Stimulated activated CD4-positive, alpha-beta T cell treated with anti-CD3 and anti-CD28 coated beads, Interleukin-12 subunit alpha, Interleukin-12 subunit beta, amount 100 ng/mL, for 4 hours (primary cell): ENCODE results near the gene TPRX1.
"Not testable (repeated sequence)": the region's sequence is repeated elsewhere in the genome, so short reads cannot be mapped to it uniquely, and the experiment has no call there.

Experiments
- DNase-seq: peaks from one replicate; pipeline ENCODE4 v3.0.0-alpha.2; 2020

Gene TPRX1

DNA sequence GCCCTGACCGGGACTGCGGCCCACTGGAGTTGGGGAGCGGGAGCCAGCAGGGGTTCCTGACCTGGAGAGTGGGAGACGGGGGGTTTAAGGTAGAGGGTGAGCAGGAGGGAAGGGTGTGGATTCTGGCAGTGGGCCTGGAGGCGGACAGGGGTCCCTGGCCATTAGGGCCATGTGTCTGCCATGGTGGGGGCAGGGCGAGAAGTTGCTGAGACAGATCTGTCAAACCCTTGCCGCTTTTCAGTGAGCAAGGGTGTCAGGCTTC is 38.1 kb downstream of the TPRX1 start:
- DNase-seq, result no peak

DNA sequence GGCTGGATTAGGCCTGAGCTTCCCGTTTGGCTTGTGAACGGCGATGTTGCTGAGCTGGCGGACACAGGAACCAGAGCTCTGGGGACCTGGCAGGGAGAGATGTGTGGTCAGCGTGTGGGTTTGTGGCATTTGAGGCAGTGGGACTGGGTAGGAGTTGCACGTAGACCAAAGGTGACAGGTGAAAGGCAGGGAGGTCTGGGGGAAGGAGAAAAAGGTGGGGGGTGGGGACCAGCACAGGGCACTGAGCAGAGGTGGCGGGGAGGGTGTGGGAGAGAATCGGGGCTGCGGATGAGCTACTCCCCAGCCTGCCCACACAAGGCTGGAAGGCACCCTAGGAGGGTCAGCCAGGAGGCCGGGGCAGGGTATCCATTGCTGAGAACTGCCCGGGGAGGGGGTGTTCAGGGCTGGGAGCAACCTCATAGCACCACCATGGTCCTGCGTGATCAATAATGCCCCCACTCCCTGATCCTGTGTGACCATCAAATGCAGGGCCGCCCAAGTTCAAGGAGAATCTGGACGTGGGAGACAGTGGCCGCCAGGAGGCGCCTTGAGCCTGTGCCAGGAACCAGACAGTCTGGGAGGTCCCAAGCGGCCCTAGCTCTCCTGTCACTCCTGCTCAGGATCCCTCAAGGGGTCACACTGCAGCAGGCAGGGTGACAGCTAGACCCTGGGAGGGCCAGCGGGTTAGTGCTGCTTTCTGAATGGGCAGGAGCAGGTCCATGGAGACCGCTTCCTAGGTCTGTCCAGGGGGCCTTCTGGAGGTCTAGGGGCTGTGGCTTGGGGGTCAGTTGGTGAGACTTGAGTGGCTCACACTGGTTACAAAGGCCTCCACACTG is 38.6 kb downstream of the TPRX1 start:
- peak; percentile 39 for DNase-seq

DNA sequence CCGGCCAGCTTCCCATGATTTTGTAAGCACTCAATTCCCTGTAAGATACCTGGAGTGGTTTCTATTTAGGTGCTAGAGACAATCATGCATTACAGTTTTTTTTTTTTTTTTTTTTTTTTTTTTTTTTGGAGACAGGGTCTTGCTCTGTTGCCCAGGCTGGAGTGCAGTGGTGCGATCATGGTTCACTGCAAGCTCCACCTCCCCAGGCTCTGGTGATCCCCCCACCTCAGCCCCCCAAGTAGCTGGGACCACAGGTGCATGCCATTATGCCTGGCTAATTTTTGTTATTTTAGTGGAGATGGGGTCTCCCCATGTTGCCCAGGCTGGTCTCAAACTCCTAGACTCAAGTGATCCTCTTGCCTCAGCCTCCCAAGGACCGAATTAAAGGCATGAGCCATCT is 39.6 kb downstream of the TPRX1 start:
- not testable (repeated sequence) for DNase-seq

DNA sequence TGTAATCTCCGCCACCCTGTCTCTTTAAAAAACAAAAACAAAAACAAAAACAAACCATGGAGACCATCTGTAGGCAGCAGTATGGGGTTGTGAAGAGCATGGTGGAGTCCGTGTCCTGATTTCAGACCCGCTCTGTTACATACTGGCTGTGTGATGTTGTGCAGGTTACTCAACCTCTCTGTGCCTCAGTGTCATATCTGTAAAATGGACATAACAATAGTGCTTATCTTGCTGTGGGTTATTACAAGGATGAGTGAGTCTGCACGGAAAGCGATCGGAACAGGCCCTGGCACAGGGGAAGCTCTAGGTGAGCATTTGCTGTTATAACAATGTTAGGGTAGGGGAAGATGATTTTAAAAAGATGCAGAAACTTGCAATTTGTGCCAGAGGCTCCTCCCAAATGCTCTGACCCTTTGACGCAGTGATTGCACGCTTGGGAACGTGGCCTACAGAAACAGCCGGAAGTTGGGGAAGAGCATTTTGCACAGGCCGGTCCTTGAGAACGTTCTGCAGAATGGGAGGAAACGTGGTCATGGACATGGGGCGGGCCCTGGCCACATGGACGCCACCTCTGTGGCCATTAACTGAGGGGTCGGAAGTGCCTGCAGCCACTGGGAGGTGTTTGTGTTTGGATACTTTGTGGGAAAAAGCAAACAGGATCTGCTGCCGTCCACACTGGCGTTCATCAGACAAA is 41.6 kb downstream of the TPRX1 start:
- no peak for DNase-seq

DNA sequence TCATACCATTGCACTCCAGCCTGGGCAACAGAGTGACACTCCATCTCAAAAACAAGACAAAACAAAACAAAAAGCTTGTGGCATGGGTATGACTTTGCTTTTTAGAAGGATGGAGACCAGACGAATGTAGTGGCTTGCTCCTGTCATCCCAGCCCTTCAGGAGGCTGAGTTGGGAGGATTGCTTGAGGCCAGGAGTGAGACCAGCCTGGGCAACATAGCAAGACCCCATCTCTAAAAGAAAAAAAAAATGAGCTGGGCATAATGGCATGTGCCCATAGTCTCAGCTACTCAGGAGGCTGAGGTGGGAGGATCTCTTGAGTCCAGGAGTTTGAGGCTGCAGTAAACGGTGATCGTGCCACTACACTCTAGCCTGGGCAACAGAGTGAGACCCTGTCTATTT is 42.2 kb downstream of the TPRX1 start:
- DNase-seq, result no peak

DNA sequence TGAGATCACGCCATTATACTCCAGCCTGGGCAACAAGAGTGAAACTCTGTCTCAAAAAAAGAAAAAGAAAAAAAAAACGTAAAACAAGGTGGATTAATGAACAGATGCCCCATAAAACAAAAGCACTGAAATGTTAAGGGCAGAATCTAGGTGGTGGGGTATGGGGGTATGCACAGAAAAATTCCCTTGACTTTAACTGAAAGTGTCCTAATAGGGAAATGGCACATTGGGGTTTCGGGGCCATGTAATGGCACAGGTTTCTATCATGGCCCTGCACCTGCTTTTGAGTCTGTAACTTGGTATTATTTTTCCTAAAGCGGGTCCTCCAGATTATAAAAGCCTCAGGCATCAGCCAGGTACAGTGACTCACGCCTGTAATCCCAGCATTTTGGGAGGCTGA is 42.8 kb downstream of the TPRX1 start:
- DNase-seq, result no peak

DNA sequence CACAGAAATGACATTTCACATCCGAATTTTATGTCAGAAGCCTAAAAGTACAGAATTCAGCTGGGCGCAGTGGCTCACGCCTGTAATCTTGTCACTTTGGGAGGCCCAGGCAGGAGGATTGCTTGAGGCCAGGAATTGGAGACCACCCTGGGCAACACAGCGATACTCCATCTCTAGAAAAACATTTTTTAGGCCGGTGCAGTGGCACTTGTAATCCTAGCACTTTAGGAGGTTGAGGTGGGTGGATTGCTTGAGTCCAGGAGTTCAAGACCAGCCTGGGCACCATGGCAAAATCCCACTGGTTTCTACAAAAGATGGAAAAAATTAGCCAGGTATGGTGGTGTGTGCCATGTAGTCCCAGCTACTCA is 43.7 kb downstream of the TPRX1 start:
- no peak for DNase-seq

DNA sequence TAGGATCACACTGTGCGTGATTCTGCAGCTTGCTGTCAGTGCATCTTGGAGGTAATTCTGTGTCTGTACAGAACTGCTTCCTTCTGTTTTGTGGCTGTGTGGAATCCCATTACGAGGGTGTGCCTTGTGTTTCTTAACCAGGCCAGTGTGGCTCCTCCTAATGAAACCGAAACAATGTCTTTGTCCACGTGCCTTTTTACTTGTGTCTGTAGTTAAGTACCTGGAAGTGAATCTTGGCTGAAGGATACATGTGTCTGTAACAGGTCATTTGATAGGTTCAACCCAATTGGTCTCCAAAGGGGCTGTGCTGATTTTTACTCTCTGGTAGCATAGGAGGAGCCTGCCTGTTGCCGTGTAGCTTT is 45.9 kb downstream of the TPRX1 start:
- no peak for DNase-seq

DNA sequence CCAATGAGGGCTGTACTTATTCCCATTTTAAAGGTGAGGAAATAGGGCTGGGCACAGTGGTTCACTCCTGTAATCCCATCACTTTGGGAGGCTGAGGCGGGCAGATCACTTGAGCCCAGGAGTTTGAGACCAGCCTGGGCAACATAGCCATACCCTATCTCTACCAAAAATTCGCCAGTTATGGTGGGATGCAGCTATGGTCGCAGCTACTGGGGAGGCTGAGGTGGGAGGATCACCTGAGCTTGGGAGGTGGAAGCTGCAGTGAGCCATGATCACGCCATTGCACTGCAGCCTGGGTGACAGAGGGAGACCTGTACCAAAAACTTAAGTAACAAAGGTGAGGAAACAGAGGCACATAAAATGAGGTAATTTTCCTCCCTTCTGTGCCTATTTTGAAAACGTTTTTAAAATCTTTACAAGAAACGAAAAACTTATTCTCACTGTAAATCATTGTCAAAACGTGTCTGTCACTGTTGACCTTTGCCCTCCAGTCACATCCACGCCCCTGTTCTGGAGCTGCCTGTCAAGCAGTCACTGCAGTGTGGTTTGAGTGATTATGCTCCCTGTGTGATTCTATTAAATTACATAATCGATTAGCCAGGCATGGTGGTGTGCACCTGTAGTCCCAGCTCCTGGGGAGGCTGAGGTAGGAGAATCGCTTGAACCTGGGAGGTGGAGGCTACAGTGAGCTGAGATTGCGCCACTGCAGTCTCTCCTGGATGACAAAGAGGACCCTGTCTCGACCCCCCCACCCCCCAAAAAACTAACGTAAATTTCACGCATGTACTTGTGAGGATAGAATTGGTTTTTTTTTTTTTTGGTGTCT is 46.5 kb downstream of the TPRX1 start:
- no peak for DNase-seq

DNA sequence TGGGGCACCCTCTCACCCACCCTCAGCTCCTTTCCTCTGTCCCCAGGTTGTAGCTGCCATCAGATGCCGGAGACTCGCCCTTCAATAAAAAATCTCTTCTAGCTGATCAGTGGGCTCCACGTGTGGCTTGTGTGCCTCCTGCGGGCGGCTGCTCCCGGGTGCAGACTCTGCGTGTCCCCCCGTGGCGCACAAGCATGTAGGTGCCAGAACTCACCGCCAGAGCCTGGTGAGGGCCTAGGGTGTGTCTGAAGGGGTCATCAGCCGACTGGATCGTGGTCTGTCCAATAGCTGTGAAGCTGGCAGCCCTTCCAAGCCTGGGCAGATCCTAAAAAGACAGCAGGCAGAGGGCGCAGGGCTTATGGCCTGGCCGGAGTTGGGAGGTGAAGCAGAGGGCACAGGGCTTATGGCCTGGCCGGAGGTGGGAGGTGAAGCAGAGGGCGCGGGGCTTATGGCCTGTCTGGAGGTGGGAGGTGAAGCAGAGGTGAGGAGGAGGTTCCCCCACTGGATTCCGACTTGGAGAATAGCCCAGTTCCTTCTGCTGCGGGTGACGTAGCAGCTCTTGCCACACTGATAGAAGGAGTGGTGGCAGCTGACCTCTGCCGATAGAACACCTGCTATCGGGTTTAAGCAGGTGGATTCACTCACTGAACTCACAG is 47.3 kb downstream of the TPRX1 start:
- DNase-seq, result no peak

DNA sequence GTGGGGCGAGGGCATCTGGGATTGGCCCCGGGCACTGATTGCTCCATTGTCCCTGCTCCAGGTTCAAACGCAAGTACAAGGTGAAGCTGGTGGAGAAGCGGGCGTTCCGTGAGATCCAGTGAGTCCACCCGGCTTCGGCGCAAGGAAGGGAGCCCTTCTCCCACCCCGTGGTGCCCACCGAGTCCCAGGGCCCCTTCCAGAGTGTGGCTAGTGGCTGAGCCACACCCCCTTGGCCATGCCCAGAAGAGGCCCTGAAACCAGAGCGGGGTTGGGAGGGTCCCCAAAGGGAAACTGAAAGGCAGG is 47.8 kb downstream of the TPRX1 start:
- no peak for DNase-seq

DNA sequence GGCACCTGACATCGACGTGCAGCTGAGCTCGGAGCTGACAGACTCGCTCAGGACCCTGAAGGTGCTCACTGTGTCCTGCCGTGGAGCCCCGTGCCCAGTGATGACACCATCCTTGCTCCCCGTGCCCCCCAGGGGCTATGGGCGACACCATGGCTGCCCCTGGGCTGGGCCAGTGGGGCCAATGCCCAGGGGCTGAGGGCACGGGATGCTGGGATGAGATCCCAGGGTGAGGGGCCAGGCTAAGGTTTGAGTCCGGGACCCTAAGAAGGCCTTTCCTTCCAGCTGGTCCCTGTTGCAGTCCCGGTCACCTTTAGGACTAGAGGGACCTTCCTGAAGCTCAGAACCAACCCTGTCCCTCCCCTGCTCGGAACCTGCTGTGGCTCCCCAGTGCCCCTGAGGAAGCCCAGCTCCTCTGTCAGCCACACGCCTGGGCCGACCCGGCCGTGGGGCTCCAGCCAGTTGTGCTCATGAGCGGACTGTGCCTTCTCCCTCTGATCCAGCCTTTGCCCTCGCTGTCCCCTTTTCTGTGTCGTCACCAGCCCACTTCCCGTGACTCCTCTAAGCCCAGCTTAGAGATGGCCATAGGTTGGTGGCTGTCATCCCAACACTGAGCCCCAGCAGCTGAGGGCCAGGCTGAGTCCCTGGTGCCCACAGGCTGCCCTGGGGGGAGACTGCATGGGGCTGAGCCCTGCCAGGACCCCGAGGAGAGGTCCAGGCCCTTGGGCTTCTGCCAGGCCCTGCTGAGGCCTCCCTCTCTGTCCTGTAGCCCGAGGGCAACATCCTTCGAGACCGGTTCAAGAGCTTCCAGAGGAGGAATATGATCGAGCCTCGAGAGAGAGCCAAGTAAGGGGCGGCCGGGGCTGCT is 48.4 kb downstream of the TPRX1 start:
- DNase-seq, result no peak

DNA sequence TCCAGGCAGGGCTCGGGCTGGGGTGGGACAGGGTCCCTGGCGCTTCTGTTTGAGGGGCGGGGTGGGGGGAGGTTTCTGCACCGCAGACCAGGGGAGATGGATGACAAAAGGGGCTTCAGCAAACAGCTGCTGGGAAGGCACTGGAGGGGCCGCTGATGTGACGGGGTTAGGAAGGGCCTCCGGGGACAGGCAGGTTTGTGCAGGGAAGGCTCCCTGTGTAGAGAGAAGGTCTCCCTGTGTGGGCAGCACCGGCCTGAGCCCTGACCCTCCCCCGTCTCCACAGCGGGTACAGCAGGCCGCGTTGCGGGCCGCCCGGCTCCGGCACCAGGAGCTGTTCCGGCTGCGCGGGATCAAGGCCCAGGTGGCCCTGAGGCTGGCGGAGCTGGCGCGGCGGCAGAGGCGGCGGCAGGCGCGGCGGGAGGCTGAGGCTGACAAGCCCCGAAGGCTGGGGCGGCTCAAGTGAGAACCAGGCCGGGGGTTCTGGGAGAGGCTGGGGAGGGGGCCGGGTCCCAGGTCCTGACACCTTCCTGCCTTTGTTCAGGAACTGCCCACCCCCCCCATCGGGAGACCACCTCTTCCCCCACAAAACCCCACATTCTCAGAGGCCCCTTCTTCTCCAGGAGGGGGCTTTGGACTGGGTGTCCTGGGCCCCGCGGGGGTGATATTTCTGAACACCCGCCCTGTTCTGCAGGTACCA is 49.1 kb downstream of the TPRX1 start:
- DNase-seq, result no peak

DNA sequence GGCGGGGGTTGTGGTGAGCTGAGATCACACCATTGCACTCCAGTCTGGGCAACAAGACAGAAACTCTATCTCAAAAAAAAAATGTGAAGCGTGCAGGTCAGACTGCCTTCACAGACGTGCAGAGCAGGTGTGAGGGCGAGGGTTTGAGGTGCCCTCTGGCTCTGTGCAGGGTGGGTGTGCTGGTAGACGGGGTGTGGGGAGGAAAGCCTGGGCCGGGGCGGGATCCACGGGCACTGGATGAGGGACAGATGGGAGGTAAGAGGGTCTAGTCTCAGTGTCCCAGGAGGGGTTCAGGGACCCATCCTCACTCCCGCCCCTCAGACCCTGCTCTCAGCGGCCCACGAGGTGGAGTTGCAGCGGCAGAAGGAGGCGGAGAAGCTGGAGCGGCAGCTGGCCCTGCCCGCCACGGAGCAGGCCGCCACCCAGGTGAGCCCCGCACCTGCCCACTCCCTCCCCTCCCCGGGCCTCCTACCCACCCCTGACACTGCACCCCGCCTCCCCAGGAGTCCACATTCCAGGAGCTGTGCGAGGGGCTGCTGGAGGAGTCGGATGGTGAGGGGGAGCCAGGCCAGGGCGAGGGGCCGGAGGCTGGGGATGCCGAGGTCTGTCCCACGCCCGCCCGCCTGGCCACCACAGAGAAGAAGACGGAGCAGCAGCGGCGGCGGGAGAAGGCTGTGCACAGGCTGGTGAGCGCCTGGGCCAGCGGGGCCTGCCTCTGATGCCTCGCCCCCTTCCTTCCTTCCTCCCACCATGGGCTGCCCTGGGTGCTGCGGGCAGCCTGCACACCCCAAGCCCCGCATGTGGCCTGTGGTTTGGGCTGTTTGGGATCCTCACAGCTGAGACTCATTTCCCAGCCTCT is 49.9 kb downstream of the TPRX1 start:
- no peak for DNase-seq

DNA sequence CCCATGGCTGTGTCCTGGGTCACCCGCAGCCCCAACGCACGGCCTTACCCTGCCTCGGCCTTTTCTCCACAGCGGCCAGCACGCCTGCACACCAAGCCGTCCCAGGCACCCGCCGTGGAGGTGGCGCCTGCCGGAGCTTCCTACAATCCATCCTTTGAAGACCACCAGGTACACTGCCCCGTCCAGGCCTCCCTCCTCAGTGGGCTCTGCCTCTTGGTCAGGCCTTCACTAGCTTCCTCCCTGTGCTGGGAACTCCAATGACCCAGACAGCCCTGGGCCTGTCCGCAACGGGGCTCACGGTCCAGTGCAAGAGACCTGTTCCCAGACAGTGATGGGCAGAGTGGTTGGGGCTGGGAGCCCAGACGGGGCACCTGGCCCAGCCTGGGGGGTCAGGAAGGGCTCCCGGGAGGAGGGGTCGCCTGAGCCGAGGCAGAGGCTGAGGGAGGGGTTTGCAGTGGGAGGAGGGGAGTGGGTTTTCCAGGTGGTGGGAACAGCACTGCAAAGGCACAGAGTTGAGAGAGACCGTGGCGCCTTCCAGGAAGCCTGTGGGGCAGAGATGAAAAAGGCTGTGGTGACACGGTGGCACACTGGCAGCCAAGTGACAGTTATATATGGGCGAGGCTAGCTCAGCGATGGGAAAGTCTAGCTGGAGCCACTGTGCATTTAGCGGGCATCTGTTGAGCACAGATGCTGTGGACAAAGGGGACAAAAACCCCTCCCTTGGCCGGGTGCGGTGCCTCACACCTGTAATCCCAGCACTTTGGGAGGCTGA is 51.7 kb downstream of the TPRX1 start:
- DNase-seq, result no peak
